K562 treated with DMSO at 1 percent for 48 hours (cell line): ENCODE results near the gene ADCY1. TPM values are rescaled to one million over a fixed set of nuclear protein-coding genes. Genes with fewer than 3 reads are reported as not detected.

Experiments
- total RNA-seq: library from RNA; unstranded; fragments of 300-600 nt; gene quantifications from 2 replicates; pipeline ENCODE4 v1.2.3, GENCODE V29; 2022; ENCODE audit warnings: low replicate concordance; ENCODE audit errors: extremely low read depth

ADCY1 gene
- total RNA-seq, result not detected in 2 replicates

DNA sequence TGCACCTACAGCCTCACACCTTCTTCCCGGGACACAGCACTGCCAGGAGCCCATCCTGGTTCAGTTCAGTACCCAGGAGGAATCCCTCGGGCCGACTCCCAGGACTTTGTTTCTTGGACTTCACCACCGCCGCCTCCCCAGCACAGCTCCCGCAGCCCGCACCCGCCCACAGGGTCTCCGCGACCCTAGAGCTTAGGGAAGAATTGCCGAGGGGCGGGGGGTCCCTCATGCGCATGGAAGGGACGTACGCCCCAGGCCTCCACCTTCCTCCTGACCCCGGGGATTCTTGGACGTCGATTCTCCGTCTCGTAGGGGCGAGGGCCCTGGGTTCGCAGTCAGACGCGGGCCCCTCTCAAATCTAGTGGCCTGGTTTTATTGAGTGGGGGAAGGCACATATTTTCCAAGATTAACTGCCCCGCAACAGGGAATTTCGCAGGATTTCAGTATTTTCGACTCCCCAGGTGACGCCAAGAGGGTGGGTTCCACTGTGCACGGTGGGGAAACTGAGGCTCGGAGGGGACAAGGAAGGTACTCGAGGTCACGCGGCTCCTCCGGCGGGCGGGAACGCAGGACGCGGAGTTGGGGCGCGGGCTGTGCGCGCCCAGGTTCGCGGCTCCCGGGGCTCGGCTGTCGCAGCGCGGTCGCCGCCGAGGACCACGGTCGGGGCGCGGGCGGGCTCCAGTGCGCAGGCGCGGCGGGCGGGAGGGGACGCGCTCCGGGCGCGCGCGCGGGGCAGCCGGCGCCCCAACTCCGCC, at the start of gene ADCY1:
TSS of gene ADCY1 (plus strand) at position 708 of the 755 bp plus-strand sequence. CDS start 176 bp downstream, outside the sequence.

